ENCODE results near the gene TCF15.

TCF15 gene

GRCh38 chr20:607476-607875 lies 2.6 kb downstream of the TCF15 start:
- Mint-ChIP-seq H3K4me1 (ENCODE audit: low read depth) (peaks cover 12% of the 10 kb centered on the region), H3K27me3 (peaks cover 24% of the 10 kb centered on the region), H3K9me3 (ENCODE audit: low read depth) (no peaks in the 10 kb centered on the region), H3K36me3 (no peaks in the 10 kb centered on the region), H3K27ac (no peak overlapping the region), H3K4me3 (no peak overlapping the region)

- Mint-ChIP-seq H3K4me1 (ENCODE audit: low read depth) (no peaks in the 10 kb centered on the region), H3K9me3 (ENCODE audit: low read depth) (no peaks in the 10 kb centered on the region), H3K27me3 (peaks cover 14% of the 10 kb centered on the region), H3K27ac (no peak overlapping the region), H3K4me3 (no peak overlapping the region), H3K36me3 (no peaks in the 10 kb centered on the region)
Measured at GRCh38 chr20:605237-605636, 4.9 kb downstream of the TCF15 start.

GRCh38 chr20:603116-603640 lies 6.9 kb downstream of the TCF15 start:
- peaks cover 9% of the 10 kb centered on the region for H3K27me3 Mint-ChIP-seq
- no peaks in the 10 kb centered on the region for H3K9me3 Mint-ChIP-seq (ENCODE audit: low read depth)
- no peak overlapping the region for H3K4me3 Mint-ChIP-seq
- no peaks in the 10 kb centered on the region for H3K36me3 Mint-ChIP-seq
- H3K27ac Mint-ChIP-seq = no peak overlapping the region
- no peaks in the 10 kb centered on the region for H3K4me1 Mint-ChIP-seq (ENCODE audit: low read depth)

- no peaks in the 10 kb centered on the region for H3K4me1 Mint-ChIP-seq (ENCODE audit: low read depth)
- H3K36me3 Mint-ChIP-seq = no peaks in the 10 kb centered on the region
- no peaks in the 10 kb centered on the region for H3K9me3 Mint-ChIP-seq (ENCODE audit: low read depth)
- H3K4me3 Mint-ChIP-seq = no peak overlapping the region
- no peak overlapping the region for H3K27ac Mint-ChIP-seq
- peaks cover 6% of the 10 kb centered on the region for H3K27me3 Mint-ChIP-seq
Measured at GRCh38 chr20:602111-602970, 7.8 kb downstream of the TCF15 start.

- Mint-ChIP-seq H3K27me3 (peaks cover 3% of the 10 kb centered on the region), H3K36me3 (no peaks in the 10 kb centered on the region), H3K27ac (no peak overlapping the region), H3K4me3 (no peak overlapping the region), H3K4me1 (ENCODE audit: low read depth) (no peaks in the 10 kb centered on the region), H3K9me3 (ENCODE audit: low read depth) (no peaks in the 10 kb centered on the region)
Measured at GRCh38 chr20:600736-601135, 9.4 kb downstream of the TCF15 start.

- peaks cover 3% of the 10 kb centered on the region for H3K27me3 Mint-ChIP-seq
- H3K27ac Mint-ChIP-seq = no peak overlapping the region
- H3K36me3 Mint-ChIP-seq = no peaks in the 10 kb centered on the region
- H3K9me3 Mint-ChIP-seq (ENCODE audit: low read depth) = no peaks in the 10 kb centered on the region
- no peak overlapping the region for H3K4me3 Mint-ChIP-seq
- no peaks in the 10 kb centered on the region for H3K4me1 Mint-ChIP-seq (ENCODE audit: low read depth)
Measured at GRCh38 chr20:600141-600540, 10.0 kb downstream of the TCF15 start.

GRCh38 chr20:598133-598850 lies 11.8 kb downstream of the TCF15 start:
- H3K4me3 Mint-ChIP-seq = no peak overlapping the region
- H3K4me1 Mint-ChIP-seq (ENCODE audit: low read depth) = no peaks in the 10 kb centered on the region
- H3K9me3 Mint-ChIP-seq (ENCODE audit: low read depth) = no peaks in the 10 kb centered on the region

GRCh38 chr20:597560-597959 lies 12.5 kb downstream of the TCF15 start:
- no peak overlapping the region for H3K27ac Mint-ChIP-seq

More at GRCh38 chr20:598133-598850, 11.8 kb downstream of the TCF15 start:
- Mint-ChIP-seq H3K27ac (no peak overlapping the region), H3K36me3 (no peaks in the 10 kb centered on the region), H3K27me3 (peaks cover 2% of the 10 kb centered on the region)

GRCh38 chr20:595330-596308 lies 14.5 kb downstream of the TCF15 start:
- H3K4me3 Mint-ChIP-seq = no peak overlapping the region
- H3K27me3 Mint-ChIP-seq = peaks cover 2% of the 10 kb centered on the region
- H3K27ac Mint-ChIP-seq = no peak overlapping the region
- H3K9me3 Mint-ChIP-seq (ENCODE audit: low read depth) = no peaks in the 10 kb centered on the region
- no peaks in the 10 kb centered on the region for H3K4me1 Mint-ChIP-seq (ENCODE audit: low read depth)
- no peaks in the 10 kb centered on the region for H3K36me3 Mint-ChIP-seq

More at GRCh38 chr20:597560-597959, 12.5 kb downstream of the TCF15 start:
- H3K4me3 Mint-ChIP-seq = no peak overlapping the region
- H3K4me1 Mint-ChIP-seq (ENCODE audit: low read depth) = no peaks in the 10 kb centered on the region
- peaks cover 2% of the 10 kb centered on the region for H3K27me3 Mint-ChIP-seq
- H3K9me3 Mint-ChIP-seq (ENCODE audit: low read depth) = no peaks in the 10 kb centered on the region
- no peaks in the 10 kb centered on the region for H3K36me3 Mint-ChIP-seq

GRCh38 chr20:592506-592905 lies 17.6 kb downstream of the TCF15 start:
- no peaks in the 10 kb centered on the region for H3K36me3 Mint-ChIP-seq
- H3K9me3 Mint-ChIP-seq (ENCODE audit: low read depth) = no peaks in the 10 kb centered on the region
- no peak overlapping the region for H3K4me3 Mint-ChIP-seq
- peaks cover 2% of the 10 kb centered on the region for H3K27me3 Mint-ChIP-seq
- no peaks in the 10 kb centered on the region for H3K4me1 Mint-ChIP-seq (ENCODE audit: low read depth)
- H3K27ac Mint-ChIP-seq = no peak overlapping the region

- Mint-ChIP-seq H3K27me3 (peaks cover 2% of the 10 kb centered on the region), H3K36me3 (no peaks in the 10 kb centered on the region), H3K27ac (no peak overlapping the region)
Measured at GRCh38 chr20:591941-592340, 18.2 kb downstream of the TCF15 start.

GRCh38 chr20:588932-589672 lies 21.0 kb downstream of the TCF15 start:
- no peak overlapping the region for H3K27ac Mint-ChIP-seq
- H3K36me3 Mint-ChIP-seq = no peaks in the 10 kb centered on the region
- no peak overlapping the region for H3K4me3 Mint-ChIP-seq
- no peaks in the 10 kb centered on the region for H3K4me1 Mint-ChIP-seq (ENCODE audit: low read depth)
- H3K27me3 Mint-ChIP-seq = peaks cover 7% of the 10 kb centered on the region
- no peaks in the 10 kb centered on the region for H3K9me3 Mint-ChIP-seq (ENCODE audit: low read depth)

More at GRCh38 chr20:591941-592340, 18.2 kb downstream of the TCF15 start:
- Mint-ChIP-seq H3K4me3 (no peak overlapping the region), H3K4me1 (ENCODE audit: low read depth) (no peaks in the 10 kb centered on the region), H3K9me3 (ENCODE audit: low read depth) (no peaks in the 10 kb centered on the region)

GRCh38 chr20:588476-588875 lies 21.6 kb downstream of the TCF15 start:
- Mint-ChIP-seq H3K27ac (no peak overlapping the region), H3K27me3 (peaks cover 6% of the 10 kb centered on the region), H3K9me3 (ENCODE audit: low read depth) (no peaks in the 10 kb centered on the region), H3K4me1 (ENCODE audit: low read depth) (no peaks in the 10 kb centered on the region), H3K36me3 (no peaks in the 10 kb centered on the region), H3K4me3 (no peak overlapping the region)

- Mint-ChIP-seq H3K36me3 (no peaks in the 10 kb centered on the region), H3K9me3 (ENCODE audit: low read depth) (no peaks in the 10 kb centered on the region), H3K4me3 (no peak overlapping the region), H3K27ac (no peak overlapping the region), H3K4me1 (ENCODE audit: low read depth) (no peaks in the 10 kb centered on the region), H3K27me3 (peaks cover 9% of the 10 kb centered on the region)
Measured at GRCh38 chr20:584971-585301, 25.2 kb downstream of the TCF15 start.
